ENCODE measurements around the gene HEMK1.

The HEMK1 gene

DNA sequence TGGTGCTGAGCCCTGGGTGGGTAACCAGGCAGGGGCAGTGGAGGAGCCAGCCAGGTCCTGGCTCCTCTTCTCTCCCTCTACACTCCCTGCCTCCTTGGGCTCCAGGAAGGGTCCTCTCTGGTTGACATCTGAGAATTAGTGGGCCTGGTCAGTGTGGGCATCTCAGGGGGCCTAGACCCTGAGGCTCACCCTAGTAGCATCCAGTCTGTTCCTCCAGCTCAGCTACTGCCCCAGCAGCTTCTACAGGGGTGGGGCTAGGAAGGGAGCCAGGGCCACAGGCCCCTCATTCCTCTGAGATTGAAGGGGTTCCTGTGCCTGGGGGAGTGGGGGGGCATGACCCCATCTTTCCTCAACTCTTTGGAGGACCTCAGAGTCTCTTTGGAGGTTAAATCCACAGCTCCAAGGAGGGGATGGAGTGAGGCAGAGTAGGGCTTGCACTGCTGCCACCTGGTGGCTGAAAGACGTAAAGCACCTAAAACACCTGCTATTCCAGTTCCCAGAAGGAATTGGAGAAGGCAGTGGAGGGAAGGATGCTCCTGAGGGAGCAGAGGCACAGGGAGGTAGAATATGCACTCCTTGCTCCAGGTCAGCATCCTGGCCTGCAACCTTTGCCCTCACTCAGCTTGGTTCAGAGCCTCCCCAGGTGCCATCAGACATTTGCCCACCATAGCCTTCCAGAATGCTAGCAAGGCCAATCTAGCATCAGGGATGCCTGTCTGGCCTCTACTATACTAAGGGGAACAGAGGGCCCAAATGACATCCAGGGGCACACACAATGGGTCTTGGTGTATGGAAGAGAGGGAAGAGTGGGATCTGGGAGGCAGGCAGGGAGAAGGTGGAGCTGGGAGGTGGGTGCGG is 26.9 kb upstream of the HEMK1 start:
- DNase-seq (ENCODE audit: low read depth, low spot score), result peak; percentile 93

DNA sequence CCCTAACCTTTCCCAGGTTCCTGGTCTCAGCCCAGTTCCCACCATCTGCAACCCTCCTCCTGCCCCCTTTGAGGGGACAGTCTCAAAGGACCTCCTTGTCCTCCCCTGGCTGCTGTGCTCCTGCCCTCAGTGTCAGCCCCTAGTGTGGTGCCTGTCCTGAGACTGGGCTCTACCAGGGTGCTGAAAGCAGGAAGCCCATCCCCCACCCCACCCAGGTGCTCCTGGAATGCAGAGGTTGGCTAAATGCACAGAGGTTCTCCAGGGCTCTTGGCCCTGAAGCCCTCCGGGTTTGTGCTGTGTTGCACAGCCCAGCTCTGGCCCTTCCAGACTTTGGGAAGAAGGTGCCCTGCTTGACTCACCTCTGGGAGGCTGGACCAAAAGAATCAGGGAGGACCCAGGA is 23.5 kb upstream of the HEMK1 start:
- no peak for DNase-seq (ENCODE audit: low read depth, low spot score)

DNA sequence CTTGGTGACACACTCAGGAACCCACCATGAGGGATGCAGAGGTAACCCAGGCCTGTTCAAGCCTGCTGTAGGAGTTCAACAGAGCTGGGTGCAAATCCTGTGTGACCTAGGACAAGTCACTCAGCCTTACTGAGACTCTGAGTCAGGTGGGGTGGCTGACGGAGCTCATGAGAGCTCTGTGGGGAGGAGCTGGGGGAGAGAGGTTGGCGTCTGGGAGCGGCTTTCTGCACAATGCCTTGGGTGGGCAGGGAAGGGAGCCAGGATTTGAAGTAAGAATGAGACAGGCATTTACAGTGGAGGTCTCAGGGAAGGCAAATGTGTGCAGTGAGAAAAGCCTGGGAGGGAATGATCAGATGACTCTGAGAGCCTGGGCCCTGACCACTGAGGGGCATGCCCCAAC is 20.1 kb upstream of the HEMK1 start:
- no peak for DNase-seq (ENCODE audit: low read depth, low spot score)

DNA sequence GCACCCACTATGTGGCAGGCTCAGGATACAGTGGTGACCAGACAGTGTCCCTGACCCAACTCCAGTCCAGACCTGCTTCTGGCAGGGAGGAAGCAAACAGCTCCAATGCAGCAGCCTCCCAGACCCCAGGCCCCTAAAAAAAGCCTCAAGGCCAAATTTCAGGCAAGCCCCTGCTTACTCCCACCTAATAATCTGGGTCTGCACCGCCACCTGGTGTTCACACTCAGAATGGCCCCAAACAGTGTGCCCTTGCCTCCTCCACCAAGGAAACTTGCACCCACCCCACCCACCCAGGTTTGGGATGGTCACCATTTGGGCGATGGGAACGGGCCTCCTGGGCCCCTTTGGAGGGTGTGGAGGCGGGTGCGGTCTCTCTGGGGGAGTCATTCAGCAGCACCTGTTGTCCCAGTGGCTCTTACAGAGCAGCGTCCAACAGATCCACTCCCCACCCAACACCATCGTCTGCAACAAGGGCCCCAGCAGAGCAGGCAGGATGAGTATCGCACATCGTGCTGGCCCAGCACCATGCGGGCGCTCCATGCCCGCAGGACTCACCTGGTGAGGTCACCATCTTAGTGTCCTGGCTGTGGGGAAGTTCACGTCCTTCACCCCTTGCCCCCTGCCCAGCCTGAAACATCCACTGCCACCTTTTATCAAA is 19.1 kb upstream of the HEMK1 start:
- peak; percentile 89 for DNase-seq (ENCODE audit: low read depth, low spot score)

DNA sequence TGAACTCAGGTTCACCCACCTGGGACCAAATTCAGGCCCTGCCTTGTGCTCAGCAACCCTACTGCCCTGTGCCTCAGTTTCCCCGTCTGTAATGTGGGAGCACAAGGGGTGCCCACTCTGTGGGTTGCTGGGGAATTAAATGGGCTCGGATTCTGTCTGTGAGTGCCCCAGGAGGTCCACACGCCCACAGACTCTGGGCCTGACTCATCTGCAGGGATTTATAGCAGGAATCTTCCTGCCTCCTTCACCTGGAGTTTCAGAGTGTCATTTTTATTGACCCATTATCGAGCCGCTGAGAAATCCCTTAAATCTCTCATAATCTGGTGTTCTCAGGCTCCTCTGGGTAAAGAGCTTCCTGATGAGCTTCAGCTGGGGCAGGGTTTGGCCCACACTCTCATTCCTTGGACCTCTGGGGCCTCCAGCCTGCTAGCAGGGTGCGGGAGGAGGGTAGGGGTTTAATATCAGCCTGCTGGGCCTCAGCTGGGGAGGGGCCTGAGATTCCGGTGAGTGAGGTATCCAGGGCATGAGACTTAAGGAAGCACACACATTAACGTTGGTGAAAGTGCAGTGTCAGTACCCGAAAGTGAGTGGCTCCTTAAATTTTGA is 18.2 kb upstream of the HEMK1 start:
- DNase-seq (ENCODE audit: low read depth, low spot score), result no peak

DNA sequence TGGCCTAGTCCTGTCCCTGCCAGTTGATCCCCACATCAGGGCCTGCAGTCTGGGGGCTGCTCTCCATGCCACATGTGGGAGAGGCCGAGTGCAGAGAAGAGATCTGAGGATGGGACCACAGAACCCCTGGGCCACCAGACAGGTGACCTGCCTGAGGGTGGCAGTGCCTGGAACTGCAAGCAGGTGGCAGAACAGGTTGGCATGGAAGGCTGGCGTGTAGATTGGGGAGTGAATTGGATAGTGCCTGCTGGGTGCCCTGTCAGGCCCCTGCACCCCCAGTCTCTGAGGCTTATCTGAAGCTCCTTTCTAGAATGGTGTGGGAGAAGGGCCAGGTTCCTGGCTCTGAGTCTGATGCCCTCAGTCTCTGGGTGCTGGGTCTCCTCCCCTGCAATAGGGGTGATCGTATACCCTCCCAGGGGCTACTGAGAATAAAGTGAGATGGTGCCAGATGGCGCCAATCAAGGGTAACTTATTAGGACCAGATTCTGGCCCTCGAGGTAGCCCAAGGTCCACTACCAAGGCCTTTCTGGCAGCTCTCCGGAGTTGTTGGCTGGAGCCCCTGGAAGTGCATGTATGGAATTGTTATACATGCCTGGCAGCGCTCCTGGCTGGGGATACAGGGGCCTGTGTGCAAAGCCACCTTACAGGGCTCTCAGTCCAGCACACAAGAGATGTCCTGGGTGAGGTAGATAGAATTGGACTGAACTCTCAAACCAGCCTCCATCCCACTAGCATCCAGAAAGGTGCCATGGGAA is 17.5 kb upstream of the HEMK1 start:
- no peak for DNase-seq (ENCODE audit: low read depth, low spot score)

DNA sequence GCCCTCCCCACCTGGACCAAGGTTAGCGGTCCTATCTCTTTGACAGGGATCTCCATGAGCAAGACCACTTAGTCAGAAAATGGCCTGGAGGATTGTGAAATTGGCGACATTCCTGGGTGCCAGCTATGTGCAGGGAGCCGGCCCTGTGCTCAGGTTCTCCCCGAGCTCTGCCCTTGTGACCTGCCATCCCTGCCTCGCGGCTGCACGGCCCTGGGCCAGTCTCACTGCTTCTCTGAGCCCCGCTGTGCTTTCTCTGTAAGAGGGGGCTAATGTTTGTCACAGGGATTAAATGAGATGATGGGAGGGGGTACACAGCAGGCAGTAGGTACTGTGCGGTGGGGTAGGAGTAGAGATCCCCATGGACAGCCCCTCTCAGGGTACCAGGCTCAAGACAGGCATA is 16.7 kb upstream of the HEMK1 start:
- no peak for DNase-seq (ENCODE audit: low read depth, low spot score)

DNA sequence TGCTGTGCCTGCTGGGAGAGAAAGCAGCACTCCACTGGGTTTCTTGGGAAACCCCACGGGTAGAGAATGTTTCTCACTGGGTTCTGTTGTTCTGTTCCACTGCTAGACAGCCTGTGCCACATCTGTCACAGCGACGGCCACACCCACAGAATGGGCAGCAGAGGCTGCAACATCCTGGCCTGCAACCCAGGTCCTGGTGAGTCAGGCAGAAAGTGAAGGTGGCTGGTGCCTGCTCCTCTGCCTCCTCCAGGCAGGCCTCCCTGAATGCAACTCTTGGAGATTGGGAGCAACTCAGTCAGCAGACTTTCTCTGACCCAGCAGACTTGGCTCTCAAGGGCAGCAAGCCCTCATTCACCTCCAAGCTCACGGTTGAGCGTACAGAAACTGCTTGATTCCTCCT is 14.8 kb upstream of the HEMK1 start:
- DNase-seq (ENCODE audit: low read depth, low spot score), result no peak

DNA sequence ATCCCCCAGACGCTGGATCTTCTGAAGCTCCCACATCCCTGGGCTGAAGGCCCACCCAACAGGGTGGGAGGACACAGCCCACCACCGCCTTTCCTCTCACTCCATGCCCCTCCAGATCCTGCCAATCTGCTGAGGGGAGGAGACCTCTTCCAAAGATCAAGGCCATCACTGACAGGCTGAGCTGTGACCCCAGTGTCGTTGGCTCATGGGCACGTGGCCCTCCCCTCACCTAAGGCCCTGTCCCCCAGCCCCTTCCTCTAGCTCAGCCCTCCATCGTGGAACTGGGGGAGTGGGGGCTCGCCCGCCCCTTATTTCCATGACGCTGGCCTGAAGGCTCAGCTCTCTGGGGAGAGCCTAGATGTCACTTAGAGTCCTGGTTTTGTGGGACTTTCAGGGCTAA is 12.2 kb upstream of the HEMK1 start:
- DNase-seq (ENCODE audit: low read depth, low spot score), result no peak

DNA sequence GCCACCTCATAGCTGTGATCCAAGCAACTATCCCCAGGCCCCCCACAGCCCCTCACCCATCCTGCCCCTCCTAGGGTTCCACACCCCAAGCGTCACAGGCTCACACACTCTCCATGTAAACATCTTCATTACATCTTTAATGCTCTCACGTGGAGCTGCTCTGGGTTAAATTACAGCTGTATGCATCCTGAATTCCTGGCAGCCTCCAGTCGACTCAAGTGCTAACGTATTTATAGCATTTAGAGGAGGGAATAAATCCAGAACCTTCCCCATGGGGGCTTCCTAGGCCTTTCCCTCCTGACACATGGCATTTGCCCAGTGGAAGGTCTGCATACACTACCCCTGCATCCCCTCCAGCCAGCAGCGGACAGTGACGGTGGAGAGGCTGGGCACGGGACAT is 11.4 kb upstream of the HEMK1 start:
- DNase-seq (ENCODE audit: low read depth, low spot score), result no peak

DNA sequence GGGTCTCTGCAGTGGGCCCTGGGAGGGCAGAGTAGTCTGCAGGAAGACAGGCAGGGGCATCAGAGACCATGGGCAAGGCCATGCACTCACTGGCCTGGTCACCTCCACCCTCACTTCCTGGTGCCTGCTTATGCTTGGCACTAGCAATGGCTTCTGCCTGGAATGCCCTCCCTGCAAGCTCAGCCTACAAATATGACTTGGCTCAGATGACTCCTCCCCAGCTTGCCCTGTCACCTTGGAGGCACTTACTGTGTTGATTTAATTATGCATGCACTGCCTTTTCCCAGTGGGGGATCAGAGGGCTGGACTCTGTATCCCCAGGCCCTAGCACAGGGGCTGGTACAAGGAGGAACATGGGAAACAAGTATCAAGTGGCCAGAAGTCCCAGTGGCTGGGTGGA is 9.6 kb upstream of the HEMK1 start:
- DNase-seq (ENCODE audit: low read depth, low spot score), result peak; percentile 49

DNA sequence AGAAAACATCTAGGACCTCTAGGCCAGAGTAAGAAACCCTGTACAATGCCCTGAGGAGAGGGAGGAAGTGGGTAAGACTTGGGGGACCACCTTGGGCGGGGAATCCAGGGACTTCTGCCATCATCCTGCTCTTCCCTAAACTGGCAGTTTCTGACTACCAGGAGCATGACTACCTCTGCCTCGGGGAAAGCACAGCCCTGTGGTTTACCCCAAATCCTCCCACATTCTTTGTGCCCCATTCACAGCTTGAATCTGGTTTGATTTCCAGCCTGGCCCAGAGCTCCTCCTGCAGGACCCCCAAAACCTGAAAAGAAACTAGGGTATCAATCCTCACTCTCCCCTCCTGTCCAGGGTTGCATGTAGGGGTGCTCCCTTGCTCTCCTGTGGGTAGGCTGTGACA is 6.5 kb upstream of the HEMK1 start:
- no peak for DNase-seq (ENCODE audit: low read depth, low spot score)

DNA sequence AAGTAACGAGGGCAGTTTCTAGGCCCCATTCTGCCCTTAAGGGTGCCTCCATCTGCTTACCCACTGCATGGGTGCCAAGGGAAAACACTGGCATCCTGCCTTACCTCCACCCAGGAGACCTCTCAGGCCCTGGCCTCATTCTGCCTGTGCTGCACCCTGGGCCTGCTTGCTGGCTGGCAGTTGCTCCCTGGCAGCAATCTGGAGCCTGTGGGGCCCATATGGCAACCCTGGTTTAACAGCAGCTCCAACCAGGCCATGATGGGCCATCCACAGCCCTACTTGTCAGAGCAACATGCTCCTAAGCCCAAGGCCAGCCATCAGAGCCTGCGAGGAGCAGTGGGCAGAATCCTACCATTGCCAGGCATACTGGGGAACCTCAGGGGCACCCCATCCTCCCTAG is 5.5 kb upstream of the HEMK1 start:
- no peak for DNase-seq (ENCODE audit: low read depth, low spot score)

DNA sequence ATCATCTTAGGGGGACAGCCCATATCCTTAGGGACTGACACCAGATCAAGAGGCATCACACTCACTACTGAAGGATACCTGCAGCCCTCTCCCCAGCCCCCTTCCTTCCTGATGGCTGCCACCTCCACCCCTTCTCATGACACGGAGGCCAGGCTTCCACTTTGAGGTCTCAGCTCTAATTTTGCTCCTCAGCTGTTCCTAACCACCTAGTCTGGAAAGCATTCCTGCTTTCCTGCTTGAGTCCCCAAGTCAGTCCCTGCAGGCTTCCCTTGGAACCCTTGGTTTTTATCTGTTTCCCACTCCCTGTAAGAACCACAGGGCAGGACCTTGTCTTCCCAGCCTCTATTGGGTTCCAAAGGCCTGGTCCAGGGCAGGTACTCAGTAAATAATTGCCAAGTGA is 5.0 kb upstream of the HEMK1 start:
- no peak for DNase-seq (ENCODE audit: low read depth, low spot score)

DNA sequence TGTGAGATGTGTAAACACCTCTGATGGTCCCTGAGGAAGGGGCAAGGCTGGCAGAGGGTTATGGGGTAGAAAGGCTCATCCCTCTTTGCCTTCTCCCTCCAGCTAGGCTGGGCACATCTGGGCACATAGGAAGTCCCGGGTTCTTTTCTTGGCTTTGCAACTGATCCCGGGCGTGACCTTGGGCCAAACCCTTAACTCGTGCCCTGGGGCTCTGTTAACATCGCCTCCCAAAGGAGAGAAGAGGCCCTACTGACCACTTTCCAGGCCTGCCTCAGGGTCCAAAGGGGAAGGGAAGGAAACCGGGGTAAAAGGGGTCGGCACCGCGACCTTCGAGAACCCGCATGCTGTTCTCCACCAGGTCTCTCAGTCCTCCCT is 2.3 kb upstream of the HEMK1 start:
- DNase-seq (ENCODE audit: low read depth, low spot score), result peak; percentile 15

DNA sequence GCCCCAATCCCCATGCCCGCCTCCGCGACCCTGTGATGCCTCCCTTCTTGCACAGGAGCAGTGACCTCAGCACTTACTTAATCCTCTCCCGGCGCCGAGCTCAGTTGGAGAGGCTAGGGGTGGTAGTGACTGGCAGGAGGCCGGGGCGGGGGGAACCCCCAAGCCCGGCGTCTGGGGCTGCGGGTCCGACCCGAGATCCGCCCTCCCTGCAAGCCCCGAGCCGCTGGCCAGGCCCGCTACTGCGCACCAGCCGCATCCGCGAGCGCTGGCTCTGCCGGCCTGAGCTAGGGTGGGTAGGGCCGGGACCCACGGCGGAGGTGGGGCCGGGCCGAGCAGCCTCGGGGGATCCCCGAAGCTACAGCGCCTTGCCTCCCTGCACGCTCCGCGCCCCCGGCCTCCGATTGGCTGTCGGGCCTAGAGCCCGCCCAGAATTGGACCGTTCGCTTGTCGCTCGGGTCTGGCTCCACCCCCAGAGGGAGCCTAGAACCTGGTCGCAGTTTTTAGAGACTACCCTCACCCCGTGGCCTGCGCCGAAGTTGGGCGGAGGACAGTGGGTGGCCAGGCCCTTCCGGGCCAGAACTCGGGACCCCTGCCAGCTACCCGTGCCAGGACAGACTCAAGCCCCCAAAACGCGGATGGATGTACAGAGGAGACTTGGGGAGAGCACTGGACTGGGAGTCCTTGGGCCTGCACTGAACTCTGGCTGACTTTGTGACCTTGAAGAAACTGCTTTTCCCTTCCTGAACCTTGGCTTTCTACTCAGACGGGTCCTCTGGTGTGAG is 1.7 kb upstream of the HEMK1 start, which contains the start of gene C3orf18:
TSS of gene C3orf18 (minus strand) at position 362 of the 782 bp plus-strand sequence. CDS start 2,048 bp downstream, outside the sequence.
- peak; percentile 83 for DNase-seq (ENCODE audit: low read depth, low spot score)

DNA sequence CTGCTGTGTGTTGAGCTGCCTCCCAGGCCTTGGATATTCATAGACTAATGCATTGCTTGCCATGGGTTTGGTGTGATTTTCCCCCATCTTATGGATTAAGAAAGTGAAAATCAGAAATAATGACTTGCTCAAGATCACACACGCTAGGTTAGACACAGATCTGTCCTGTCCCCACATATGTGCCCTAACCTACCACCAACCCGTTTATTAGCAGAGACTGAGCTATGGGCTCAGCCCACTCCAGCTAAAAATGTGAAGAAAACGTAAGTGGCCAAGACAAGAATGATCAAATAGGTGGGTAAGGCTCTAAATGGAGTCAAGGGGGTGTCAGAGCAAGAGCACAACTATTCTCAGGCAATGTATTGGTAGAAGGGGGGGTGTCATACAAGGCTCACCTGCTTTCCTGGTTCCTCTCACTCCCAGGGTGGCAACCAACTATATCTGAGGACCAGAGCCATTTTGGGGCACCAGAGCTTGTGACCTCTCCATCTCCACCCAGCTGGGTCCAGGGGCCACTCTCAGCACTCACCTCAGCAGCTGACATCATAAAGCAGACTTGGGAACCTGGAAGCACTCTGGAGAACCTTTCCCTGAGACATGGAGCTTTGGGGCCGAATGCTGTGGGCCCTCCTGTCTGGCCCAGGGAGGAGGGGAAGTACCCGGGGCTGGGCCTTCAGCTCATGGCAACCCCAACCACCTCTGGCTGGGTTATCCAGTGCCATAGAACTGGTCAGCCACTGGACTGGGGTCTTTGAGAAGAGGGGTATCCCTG is 1.4 kb downstream of the HEMK1 start:
- DNase-seq (ENCODE audit: low read depth, low spot score), result no peak

DNA sequence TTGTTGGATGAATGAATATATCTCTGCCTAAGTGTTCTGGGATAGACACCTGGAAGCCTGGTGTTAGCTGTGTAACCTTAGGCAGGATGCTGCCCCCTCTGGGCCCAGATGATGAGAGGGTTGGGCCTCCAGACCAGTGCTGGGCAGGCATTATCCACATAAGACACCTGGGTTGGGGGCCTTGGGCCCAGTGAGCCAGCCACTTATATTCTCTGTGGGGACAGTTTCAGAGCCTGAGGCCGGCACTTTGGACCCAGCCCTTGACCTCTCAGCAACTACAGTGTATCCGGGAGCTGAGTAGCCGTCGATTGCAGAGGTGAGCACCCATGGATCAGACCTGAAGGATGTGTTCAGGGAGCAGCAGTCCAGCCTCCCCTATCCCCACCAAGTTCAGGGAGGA is 2.2 kb downstream of the HEMK1 start:
- no peak for DNase-seq (ENCODE audit: low read depth, low spot score)

DNA sequence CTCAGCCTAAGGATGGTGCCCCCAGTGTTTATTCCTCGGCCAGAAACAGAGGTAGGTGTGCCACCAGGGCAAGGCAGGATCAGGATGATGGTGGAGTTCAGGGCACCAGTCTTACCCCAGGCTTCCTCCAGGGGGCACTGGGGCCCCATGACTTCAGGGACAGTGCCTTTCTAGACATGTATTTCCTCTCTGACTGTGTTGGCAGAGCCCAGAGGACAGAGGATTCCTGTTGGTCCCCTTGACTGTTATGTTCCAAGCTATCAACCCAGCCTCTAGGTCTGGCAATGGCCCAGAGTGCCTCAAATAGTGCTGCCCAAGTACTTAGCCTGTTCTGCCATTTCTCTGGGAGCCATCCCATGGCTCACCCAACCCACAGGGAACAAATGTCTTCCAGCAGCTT is 2.8 kb downstream of the HEMK1 start:
- DNase-seq (ENCODE audit: low read depth, low spot score), result peak; percentile 84

DNA sequence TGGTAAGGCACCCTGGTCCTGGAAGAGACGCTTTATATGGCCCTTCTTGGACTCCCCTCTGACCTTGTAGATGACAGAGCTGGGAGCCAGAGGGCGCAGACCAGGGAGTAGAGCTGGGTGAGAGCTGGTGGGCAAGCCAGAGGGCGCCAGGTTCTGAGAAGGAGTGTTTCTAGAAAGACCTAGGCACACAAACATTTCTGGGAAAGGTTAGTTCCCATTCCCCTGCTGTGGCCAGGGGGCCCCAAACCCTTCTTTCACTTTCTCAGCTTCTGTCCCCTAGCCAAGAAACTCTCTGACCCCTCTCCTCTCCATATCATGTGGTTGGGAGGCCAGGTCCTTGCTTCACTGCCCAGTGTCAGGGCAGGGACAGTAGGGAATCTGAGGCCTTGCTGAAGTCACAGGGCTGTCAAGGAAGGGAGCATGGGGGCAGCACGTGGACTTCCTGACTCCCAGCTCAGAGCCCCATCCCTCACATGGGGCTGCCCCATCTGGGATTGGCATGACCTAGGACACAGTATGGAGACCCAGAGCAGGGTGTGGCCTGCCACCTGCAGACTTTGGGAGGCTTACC is 3.6 kb downstream of the HEMK1 start:
- no peak for DNase-seq (ENCODE audit: low read depth, low spot score)

Measured in ELF-1 (cell line).